ENCODE results near the gene ITGA3.

ITGA3 gene

DNA sequence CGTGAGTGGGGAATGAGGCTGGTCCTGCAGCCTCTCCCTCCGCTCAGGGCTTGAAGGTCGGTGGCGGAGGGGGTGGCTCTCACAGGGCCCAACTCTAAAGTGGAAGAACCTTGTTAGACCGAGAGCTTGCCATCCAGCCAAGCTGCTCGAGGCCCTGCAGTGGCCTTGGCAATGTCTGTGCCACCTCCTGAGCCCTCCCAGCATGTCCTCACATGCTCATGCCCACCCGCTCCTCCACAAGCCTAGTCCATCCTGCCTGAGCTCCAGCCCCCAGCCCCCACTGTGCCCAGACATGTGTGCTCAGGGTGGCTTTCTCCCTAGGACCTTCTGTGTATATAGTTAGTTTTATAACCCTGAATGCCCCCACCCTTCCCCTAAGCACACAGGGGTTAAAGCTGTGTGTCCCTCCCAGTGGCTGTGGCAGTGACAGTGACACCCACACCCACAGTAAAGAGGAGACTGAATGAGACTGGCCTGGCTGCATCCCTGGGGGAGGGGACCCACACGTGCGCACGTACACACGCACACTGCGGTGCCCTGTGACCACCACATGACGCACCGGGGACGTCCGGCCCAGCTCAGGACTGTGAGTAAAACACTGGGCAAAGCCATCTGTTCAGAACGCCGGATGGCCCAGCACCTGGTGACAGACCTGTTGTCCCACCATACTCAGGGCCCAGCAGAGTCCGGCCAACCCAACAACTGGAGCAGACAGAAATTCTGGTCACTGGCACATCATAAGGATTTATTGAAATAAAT, 54.9 kb downstream of the ITGA3 start:
- Histone ChIP-seq H3K36me3 (ENCODE audit: insufficient read depth, low read length) (no peaks in the 10 kb centered on the region), H3K27ac (ENCODE audit: low read depth, low read length, poor library complexity, severe bottlenecking) (no peak overlapping the region), H3K27me3 (ENCODE audit: insufficient read depth, low read length) (no peaks in the 10 kb centered on the region), H3K4me3 (ENCODE audit: low read depth, low read length, poor library complexity, severe bottlenecking) (no peak overlapping the region), H3K4me1 (ENCODE audit: insufficient read depth, low read length, severe bottlenecking) (no peaks in the 10 kb centered on the region), H3K79me2 (ENCODE audit: insufficient read depth, low read length) (no peaks in the 10 kb centered on the region), H3F3A (ENCODE audit: insufficient read depth, low read length) (no peaks in the 10 kb centered on the region), H3K9me2 (ENCODE audit: low read depth, low read length) (no peaks in the 10 kb centered on the region), H2AFZ (ENCODE audit: low read length) (no peak overlapping the region), H3K4me2 (ENCODE audit: low read length) (no peak overlapping the region), H4K20me1 (ENCODE audit: insufficient read depth, low read length) (no peaks in the 10 kb centered on the region), H3K9me3 (ENCODE audit: low read length) (no peaks in the 10 kb centered on the region), H3K9ac (ENCODE audit: low read length) (no peak overlapping the region)
- TF ChIP-seq, protein P1, sequence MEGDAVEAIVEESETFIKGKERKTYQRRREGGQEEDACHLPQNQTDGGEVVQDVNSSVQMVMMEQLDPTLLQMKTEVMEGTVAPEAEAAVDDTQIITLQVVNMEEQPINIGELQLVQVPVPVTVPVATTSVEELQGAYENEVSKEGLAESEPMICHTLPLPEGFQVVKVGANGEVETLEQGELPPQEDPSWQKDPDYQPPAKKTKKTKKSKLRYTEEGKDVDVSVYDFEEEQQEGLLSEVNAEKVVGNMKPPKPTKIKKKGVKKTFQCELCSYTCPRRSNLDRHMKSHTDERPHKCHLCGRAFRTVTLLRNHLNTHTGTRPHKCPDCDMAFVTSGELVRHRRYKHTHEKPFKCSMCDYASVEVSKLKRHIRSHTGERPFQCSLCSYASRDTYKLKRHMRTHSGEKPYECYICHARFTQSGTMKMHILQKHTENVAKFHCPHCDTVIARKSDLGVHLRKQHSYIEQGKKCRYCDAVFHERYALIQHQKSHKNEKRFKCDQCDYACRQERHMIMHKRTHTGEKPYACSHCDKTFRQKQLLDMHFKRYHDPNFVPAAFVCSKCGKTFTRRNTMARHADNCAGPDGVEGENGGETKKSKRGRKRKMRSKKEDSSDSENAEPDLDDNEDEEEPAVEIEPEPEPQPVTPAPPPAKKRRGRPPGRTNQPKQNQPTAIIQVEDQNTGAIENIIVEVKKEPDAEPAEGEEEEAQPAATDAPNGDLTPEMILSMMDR (IDR thresholded peaks at IDR 0.05; ENCODE audit: low read length): no peak
- TF ChIP-seq EZH2 (IDR thresholded peaks at IDR 0.05; ENCODE audit: borderline replicate concordance, low read length): no peak

DNA sequence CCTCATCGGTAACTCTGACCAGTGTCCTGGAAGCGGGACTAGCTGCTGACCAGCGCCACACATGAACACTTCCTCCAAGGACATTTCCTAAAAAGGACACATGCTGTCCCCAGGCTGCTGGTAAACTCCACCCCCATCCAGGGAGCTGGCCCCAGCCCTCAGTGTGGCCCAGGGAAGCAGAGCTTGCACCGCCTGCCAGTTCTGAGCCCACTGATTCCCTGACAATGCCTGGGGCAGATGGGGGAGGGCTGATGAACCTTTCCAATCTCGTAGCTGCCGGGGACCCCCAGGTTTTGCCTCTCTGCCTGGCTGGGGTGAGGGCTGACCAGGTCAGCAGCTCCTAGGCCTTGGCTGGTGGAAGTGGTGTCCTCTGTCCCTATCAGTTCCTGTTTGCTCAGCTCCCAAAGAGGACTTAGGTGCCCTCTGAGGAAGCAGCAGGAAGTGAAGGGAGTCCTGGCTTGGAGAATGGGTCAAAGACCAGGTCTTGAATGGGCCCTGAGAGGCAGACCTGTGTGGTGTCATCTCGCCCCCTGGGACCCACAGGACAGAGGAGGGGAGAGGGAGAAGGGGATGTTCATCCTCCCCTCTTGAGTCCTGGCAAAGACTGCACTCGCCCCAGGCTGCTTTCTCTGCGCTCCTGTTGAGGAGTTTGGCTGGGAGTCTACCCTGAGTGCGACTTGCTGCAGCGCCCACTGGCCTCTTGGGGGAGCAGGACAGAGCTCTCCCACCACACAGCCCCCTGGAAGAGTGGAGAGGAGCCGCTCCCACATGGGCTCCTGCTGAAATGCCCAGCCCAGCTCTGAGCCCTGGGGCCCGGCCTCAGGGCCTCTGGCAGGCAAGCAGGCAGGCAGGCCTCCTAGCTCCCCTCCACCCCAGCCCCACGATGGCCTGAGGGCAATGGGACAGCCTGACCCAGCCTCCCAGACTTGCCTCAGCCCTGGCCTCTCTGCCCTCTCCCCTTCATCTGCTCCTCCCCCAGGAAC, 56.1 kb downstream of the ITGA3 start:
- H3K9ac ChIP-seq (ENCODE audit: low read length): no peak overlapping the region
- no peaks in the 10 kb centered on the region for H3K79me2 ChIP-seq (ENCODE audit: insufficient read depth, low read length)
- H3K4me2 ChIP-seq (ENCODE audit: low read length): no peak overlapping the region
- no peaks in the 10 kb centered on the region for H4K20me1 ChIP-seq (ENCODE audit: insufficient read depth, low read length)
- no peaks in the 10 kb centered on the region for H3F3A ChIP-seq (ENCODE audit: insufficient read depth, low read length)
- no peak overlapping the region for H2AFZ ChIP-seq (ENCODE audit: low read length)
- no peaks in the 10 kb centered on the region for H3K9me2 ChIP-seq (ENCODE audit: low read depth, low read length)
- no peaks in the 10 kb centered on the region for H3K9me3 ChIP-seq (ENCODE audit: low read length)
- TF ChIP-seq EZH2 (IDR thresholded peaks at IDR 0.05; ENCODE audit: borderline replicate concordance, low read length): no peak
- TF ChIP-seq, protein P1 (IDR thresholded peaks at IDR 0.05; ENCODE audit: low read length): no peak
- H3K4me3 ChIP-seq (ENCODE audit: low read depth, low read length, poor library complexity, severe bottlenecking): no peak overlapping the region
- no peaks in the 10 kb centered on the region for H3K4me1 ChIP-seq (ENCODE audit: insufficient read depth, low read length, severe bottlenecking)
- H3K27ac ChIP-seq (ENCODE audit: low read depth, low read length, poor library complexity, severe bottlenecking): no peak overlapping the region
- H3K36me3 ChIP-seq (ENCODE audit: insufficient read depth, low read length): no peaks in the 10 kb centered on the region
- no peaks in the 10 kb centered on the region for H3K27me3 ChIP-seq (ENCODE audit: insufficient read depth, low read length)

DNA sequence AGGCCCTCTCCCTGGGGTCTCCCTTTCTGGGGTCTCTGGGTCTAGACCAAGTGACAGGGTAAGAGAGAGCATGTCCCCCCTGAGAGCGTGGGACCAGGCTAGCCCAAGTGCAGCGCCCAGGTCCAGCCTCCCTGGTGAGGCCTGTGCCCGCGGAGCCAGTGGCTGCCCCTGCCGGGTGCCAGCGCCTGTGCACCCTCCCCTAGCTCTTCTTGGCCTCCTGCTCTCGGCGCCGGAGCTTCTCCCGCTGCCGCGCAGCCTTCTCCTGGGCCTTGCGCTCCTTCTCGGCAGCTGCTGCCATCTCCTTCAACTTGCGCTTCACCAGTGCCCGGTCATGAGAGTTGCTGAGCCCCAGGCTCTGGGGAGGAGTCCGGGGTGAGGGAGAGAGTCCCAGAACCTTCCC, 56.8 kb downstream of the ITGA3 start:
- TF ChIP-seq, protein P1 (IDR thresholded peaks at IDR 0.05; ENCODE audit: low read length): no peak
- no peak for TF ChIP-seq EZH2 (IDR thresholded peaks at IDR 0.05; ENCODE audit: borderline replicate concordance, low read length)
- H3K4me2 ChIP-seq (ENCODE audit: low read length): no peak overlapping the region

More for the DNA sequence above, 56.8 kb downstream of the ITGA3 start:
- H3K27me3 ChIP-seq (ENCODE audit: insufficient read depth, low read length): no peaks in the 10 kb centered on the region
- H2AFZ ChIP-seq (ENCODE audit: low read length): no peak overlapping the region
- no peak overlapping the region for H3K4me3 ChIP-seq (ENCODE audit: low read depth, low read length, poor library complexity, severe bottlenecking)
- H3K9me3 ChIP-seq (ENCODE audit: low read length): no peaks in the 10 kb centered on the region
- no peaks in the 10 kb centered on the region for H3K4me1 ChIP-seq (ENCODE audit: insufficient read depth, low read length, severe bottlenecking)
- no peaks in the 10 kb centered on the region for H3F3A ChIP-seq (ENCODE audit: insufficient read depth, low read length)
- H4K20me1 ChIP-seq (ENCODE audit: insufficient read depth, low read length): no peaks in the 10 kb centered on the region
- no peak overlapping the region for H3K9ac ChIP-seq (ENCODE audit: low read length)
- no peaks in the 10 kb centered on the region for H3K36me3 ChIP-seq (ENCODE audit: insufficient read depth, low read length)
- H3K27ac ChIP-seq (ENCODE audit: low read depth, low read length, poor library complexity, severe bottlenecking): no peak overlapping the region
- H3K9me2 ChIP-seq (ENCODE audit: low read depth, low read length): no peaks in the 10 kb centered on the region
- H3K79me2 ChIP-seq (ENCODE audit: insufficient read depth, low read length): no peaks in the 10 kb centered on the region
